ENCODE results near the gene CACNA1C.

The CACNA1C gene

DNA sequence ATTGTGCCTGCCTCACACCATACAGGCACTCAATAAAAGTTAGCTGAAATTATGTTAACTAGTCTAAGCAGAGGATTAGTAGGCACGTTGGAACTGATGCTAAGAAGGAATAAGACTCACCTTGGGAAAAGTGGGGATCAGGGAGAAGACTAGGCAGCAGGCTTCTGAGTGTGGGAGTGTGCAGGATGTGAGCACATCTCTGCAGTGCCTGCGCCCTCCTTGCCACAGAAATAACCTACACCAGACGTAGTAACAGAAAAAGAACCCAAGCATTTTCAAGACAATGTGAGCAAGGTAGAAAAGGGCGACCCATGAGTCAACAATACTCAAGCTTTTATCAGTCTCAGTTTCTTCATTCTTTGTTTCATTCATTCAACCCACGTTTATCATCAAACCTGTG lies 113.9 kb downstream of the CACNA1C start:
- in situ Hi-C loops (cut with MboI; ENCODE audit: low sequenced_read_pairs) = no loop called here

GRCh38 chr12:2167231-2167630 lies 114.4 kb downstream of the CACNA1C start:
- in situ Hi-C loops (cut with MboI; ENCODE audit: low sequenced_read_pairs) = no loop called here

- in situ Hi-C loops (cut with MboI; ENCODE audit: low sequenced_read_pairs) = no loop called here
Measured at GRCh38 chr12:2168808-2169207, 116.0 kb downstream of the CACNA1C start.

- in situ Hi-C loops (cut with MboI; ENCODE audit: low sequenced_read_pairs) = no loop called here
Measured at GRCh38 chr12:2169489-2169888, 116.7 kb downstream of the CACNA1C start.

DNA sequence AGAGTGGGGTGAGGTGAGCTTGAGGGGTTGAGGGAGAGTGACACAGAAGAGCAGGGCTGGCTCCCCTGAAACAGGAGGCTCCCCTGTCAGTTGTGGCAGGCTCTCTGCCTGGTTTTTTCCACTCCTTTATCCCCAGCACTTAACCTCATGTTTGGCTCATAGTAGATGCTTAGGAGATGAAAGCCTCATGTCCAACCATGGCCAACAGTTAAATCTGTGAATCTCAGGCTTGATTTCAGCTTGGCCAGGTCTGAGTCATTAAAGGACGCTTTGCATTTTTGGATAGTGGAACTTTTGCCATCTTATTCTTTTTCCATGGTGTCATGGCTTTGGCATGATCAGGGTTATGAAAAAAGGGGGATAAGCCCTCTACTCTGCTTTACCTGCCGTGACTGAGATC lies 117.2 kb downstream of the CACNA1C start:
- in situ Hi-C loops (cut with MboI; ENCODE audit: low sequenced_read_pairs) = no loop called here

DNA sequence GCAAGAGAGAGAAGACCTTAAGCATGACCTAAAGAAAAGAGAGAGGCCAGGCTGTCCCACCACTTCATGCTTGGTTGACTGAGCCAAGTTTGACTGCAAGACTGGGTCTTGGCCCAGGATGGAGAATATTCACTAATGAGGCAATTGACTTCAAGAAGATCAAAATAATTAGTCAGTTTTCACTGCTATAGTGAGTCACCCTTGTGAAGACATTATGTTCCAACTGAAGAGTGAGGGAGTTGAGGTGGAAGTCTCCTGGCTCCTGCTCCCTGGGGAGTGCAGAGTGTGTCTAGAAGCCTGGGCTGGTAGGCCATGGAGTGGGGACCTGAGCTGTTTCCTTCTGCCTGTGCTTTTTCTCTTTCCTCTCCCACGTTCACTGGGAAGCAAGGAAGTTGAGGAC lies 117.6 kb downstream of the CACNA1C start:
- in situ Hi-C loops (cut with MboI; ENCODE audit: low sequenced_read_pairs) = no loop called here

DNA sequence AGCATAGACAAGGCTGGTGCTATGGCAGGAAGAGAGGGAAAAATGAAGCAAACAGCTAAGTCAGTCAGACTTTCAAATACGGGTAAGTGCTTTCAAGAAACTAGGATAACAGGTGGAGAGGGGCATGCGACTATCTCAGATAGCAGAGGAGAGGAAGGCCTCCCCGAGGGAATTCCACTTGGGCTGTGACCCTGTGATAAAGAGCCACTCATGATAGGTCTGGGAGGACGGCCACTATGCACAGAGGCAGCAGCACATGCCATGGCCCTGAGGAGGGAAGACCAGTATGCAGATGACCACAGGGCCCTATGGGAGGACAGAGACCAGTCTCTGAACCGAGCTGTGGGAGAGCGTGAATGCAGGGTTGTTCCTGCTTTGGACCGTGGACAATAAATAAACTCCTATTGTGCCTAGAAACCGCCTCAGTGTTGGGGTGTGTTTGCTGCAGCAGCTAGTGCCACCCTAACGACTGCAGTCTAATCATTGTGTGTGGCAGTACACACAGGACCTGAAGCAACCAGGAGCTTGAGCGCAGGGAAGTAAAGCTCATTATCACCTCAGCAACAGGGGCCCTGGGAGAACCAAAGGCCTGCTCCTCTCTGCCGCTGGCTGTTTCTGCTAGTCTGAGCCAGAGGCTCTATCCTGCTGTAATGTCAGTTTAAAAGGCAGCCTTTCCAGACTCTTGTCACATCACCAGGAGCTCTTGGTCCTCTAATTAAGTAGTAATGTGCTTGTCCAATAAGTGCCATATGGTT lies 119.1 kb downstream of the CACNA1C start:
- in situ Hi-C loops (cut with MboI; ENCODE audit: low sequenced_read_pairs) = no loop called here

GRCh38 chr12:2172491-2173214 lies 119.9 kb downstream of the CACNA1C start:
- in situ Hi-C loops (cut with MboI; ENCODE audit: low sequenced_read_pairs) = no loop called here

- in situ Hi-C loops (cut with MboI; ENCODE audit: low sequenced_read_pairs) = no loop called here
Measured at GRCh38 chr12:2173971-2174370, 121.2 kb downstream of the CACNA1C start.

- in situ Hi-C loops (cut with MboI; ENCODE audit: low sequenced_read_pairs) = no loop called here
Measured at GRCh38 chr12:2177003-2177402, 124.2 kb downstream of the CACNA1C start.

GRCh38 chr12:2177751-2178150 lies 125.0 kb downstream of the CACNA1C start:
- in situ Hi-C loops (cut with MboI; ENCODE audit: low sequenced_read_pairs) = no loop called here

DNA sequence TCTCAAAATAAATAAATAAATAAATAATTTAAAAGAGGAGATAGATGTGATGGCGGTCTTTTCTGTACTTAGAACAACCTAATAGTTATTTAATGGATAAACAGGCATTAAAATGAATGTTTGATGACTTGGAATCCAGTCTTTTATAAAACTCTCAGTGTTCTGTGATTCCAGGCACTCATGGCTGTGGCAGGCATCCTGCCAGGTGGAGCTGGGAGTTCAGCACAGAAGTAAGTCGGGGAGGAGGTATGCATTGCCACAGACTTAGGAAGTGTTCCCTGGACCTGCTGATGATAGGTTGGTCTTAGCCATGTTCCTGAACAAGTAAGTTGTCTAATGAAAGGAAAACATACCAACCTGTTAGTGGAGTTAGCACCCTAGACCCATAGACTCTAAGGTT lies 126.3 kb downstream of the CACNA1C start:
- in situ Hi-C loops (cut with MboI; ENCODE audit: low sequenced_read_pairs) = no loop called here

GRCh38 chr12:2179953-2180736 lies 127.4 kb downstream of the CACNA1C start:
- in situ Hi-C loops (cut with MboI; ENCODE audit: low sequenced_read_pairs) = no loop called here

- in situ Hi-C loops (cut with MboI; ENCODE audit: low sequenced_read_pairs) = no loop called here
Measured at GRCh38 chr12:2180737-2181082, 127.9 kb downstream of the CACNA1C start.

DNA sequence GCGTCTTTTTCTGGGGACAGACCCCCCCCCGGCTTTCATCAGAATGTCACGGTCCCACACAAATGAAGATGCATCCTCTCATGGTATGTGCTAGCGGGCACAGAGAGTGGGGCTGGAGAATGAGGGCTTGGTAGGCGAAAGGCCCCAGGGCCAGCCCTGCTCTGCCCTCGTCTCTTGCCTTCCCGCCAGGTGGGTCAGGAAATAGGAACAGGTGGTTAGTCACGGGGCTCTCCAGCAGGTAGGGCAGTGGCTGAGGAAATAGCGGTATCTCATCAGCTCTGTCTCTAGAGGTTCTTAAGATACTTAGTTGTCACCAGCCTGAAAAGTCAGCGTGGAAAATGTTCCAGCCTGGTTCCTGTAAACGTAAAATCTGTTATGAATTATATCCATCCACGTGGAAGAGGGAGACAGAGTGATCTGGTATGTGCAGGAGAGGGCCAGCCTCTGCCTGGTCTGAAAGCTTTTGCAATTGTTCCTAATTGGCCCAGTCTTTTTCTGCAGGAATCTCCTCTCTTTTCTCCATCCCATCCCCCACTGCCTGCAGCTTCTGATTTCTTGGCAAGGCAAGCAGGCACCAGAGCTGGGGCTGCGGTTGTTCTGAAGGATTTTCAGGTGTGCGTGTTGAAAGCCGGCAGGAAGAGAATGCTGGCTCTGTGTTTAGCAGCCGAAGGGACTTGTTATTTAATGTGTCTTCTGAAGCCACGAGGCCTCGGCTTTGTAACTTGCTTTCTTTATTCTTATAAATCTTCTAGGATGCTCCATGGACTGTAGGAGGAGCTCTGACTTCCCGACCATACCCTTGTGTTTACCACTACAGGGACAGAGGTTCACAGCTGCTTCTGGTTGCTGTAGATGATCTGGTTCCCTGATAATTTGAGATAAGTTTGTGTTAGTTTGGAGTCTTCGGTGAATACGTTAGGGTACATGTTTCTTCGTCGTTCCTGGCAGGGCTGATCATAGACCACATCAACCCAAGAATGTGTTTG lies 131.1 kb downstream of the CACNA1C start:
- in situ Hi-C loops (cut with MboI; ENCODE audit: low sequenced_read_pairs) = no loop called here

DNA sequence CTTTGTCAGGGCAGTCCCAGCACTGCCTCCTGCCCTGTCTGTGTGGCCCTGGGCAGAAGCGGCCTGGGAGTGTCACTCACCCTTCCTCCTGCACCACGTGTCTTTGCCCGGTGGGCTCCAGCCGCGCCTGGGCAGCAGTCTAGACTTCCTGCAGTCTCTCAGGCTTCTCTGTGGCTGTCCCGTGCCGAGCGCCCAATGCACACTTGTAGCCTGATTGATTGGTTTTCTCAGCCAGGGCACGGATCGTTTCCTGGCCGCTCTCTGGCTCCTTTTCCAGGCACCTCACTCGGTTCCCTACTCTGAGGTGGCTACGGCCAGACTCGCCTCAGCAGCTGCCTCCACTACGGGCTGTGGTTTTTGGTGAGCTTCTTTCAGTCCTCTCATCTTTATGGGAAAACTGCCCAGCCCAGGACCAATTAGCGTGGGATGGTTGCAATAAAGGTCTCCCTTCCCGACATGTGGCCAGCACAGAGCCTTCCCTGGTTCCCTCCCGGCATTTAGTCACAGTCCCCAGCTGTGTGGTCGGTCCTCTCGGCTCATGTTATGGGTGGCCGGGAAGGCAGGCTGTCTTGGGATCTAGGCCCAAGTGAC lies 133.1 kb downstream of the CACNA1C start:
- in situ Hi-C loops (cut with MboI; ENCODE audit: low sequenced_read_pairs) = no loop called here

DNA sequence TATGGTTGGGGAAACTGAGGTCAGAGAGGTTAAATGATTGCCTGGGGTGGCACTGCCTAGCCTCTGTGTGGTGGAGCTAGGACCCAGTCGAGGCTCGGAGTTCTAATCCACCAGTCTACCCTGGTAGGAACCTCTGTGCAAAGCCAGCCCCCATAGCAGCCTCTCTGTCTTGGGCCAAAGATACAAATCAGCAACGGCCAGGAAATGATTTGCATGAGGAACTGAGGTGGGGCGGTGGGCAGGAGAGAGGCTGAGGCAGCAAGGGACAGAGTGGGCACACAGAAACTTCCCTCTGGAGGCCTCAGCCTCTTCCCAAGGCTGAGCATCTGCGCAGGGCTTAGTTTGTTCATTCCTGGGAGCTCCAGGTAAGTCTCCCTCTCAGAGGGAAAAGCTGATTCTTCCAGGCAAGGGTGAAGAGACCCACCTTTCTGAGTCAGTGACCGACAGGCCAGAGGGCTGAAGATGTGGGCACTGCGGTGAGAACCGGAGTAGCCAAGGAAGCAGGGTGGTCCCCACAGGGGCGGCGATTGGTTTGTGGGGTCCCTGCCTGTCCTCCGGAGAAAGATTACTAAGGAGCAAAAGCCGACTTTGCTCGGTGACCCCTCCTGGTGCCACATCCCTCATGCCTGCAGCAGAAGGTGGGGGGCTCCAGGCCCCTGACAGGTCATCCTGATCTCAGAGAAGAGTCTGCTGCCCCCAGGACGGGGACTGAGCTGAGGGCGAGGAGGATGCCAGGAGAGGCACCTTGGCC lies 134.6 kb downstream of the CACNA1C start:
- in situ Hi-C loops (cut with MboI; ENCODE audit: low sequenced_read_pairs) = no loop called here

- in situ Hi-C loops (cut with MboI; ENCODE audit: low sequenced_read_pairs) = no loop called here
Measured at GRCh38 chr12:2190085-2190484, 137.3 kb downstream of the CACNA1C start.

GRCh38 chr12:2190896-2191533 lies 138.2 kb downstream of the CACNA1C start:
- in situ Hi-C loops (cut with MboI; ENCODE audit: low sequenced_read_pairs) = no loop called here

Measured in hTERT RPE-1 (cell line).